K562 (cell line): Measurements from ENCODE around the gene TPGS1. TPM values are rescaled to one million over a fixed set of nuclear protein-coding genes. Genes with fewer than 3 reads are reported as not detected.

Source experiments
- ARID2 ChIP-seq: fragments of 450-650 bp; IDR thresholded peaks from 2 replicates; pipeline ENCODE4 v1.6.1; 2017; ENCODE audit warnings: antibody characterized with exemption, mild to moderate bottlenecking
- CBX2 ChIP-seq: fragments of 200-600 bp; sonication (generic); IDR thresholded peaks from one replicate; pipeline ENCODE4 v1.6.1; 2012; ENCODE audit warnings: mild to moderate bottlenecking, low read length, inconsistent platforms; ENCODE audit not compliant: insufficient read depth, poor library complexity, severe bottlenecking
- CBX8 ChIP-seq: fragments of 200-600 bp; sonication (generic); IDR thresholded peaks from 2 replicates; pipeline ENCODE4 v1.6.1; 2012; ENCODE audit warnings: borderline replicate concordance, mixed run types, low read depth, mild to moderate bottlenecking, moderate library complexity, mixed read lengths, low read length, control low read depth, inconsistent platforms; ENCODE audit not compliant: poor library complexity, severe bottlenecking; ENCODE audit errors: extremely low read depth
- CXXC5 ChIP-seq: fragments of 250-450 bp; sonication (Bioruptor Pico); IDR thresholded peaks from 2 replicates; pipeline ENCODE4 v1.8.0; 2022; ENCODE audit warnings: inconsistent platforms, mild to moderate bottlenecking, moderate library complexity
- EP300 ChIP-seq: IDR thresholded peaks from 2 replicates; pipeline ENCODE4 v1.6.1; 2012; ENCODE audit warnings: low read length, improper control_type of control experiment
- ETV1 ChIP-seq: fragments of 450-650 bp; conservative IDR thresholded peaks from 2 replicates; pipeline ENCODE4 v1.6.1; 2016; ENCODE audit warnings: missing genetic modification characterization, control low read depth, low read depth, missing compliant biosample characterization
- GATA2 ChIP-seq: sonication (generic); formaldehyde crosslinking; IDR thresholded peaks from 2 replicates; pipeline ENCODE4 v1.4.0; 2020; ENCODE audit warnings: mild to moderate bottlenecking, missing genetic modification reagents
- MTA1 ChIP-seq: fragments of 450-650 bp; IDR thresholded peaks from 2 replicates; pipeline ENCODE4 v1.6.1; 2017; ENCODE audit warnings: borderline replicate concordance
- MYNN ChIP-seq, 2 experiments: sonication (generic); formaldehyde crosslinking in 1 of 2; IDR thresholded peaks; 2 replicates each; pipeline versions ENCODE4 v1.5.0 to v1.6.1; 2016 to 2020; ENCODE audit warnings: antibody characterized with exemption in 1 of 2, missing genetic modification reagents in 1 of 2
- NFIX ChIP-seq: fragments of 250-450 bp; sonication (Bioruptor Pico); IDR thresholded peaks from 2 replicates; pipeline ENCODE4 v1.4.0; 2020; ENCODE audit warnings: low read depth, mild to moderate bottlenecking, moderate library complexity
- NFRKB ChIP-seq: fragments of 450-650 bp; IDR thresholded peaks from 2 replicates; pipeline ENCODE4 v1.6.1; 2016; ENCODE audit warnings: low read depth
- PHTF2 ChIP-seq: fragments of 250-450 bp; sonication (Bioruptor Pico); IDR thresholded peaks from 2 replicates; pipeline ENCODE4 v1.5.0; 2021; ENCODE audit warnings: mild to moderate bottlenecking
- POLR2AphosphoS2 ChIP-seq: IDR thresholded peaks from 2 replicates; pipeline ENCODE4 v1.6.1; 2012; ENCODE audit warnings: low read length, improper control_type of control experiment
- POLR2AphosphoS5 ChIP-seq: IDR thresholded peaks from 2 replicates; pipeline ENCODE4 v1.6.1; 2011; ENCODE audit warnings: mild to moderate bottlenecking, low read depth, low read length, moderate library complexity; ENCODE audit not compliant: control insufficient read depth, insufficient read depth
- PRMT5 ChIP-seq: sonication (generic); formaldehyde crosslinking; IDR thresholded peaks from 2 replicates; pipeline ENCODE4 v1.5.0; 2020; ENCODE audit warnings: missing genetic modification reagents
- PTRF ChIP-seq: fragments of 450-650 bp; IDR thresholded peaks from 2 replicates; pipeline ENCODE4 v1.6.1; 2016; ENCODE audit warnings: mild to moderate bottlenecking, missing genetic modification characterization, missing compliant biosample characterization
- RAD21 ChIP-seq, 2 experiments: fragments of 250-450 bp in 1 of 2; fragments of 450-650 bp in 1 of 2; sonication (Bioruptor Pico) in 1 of 2; formaldehyde crosslinking in 1 of 2; IDR thresholded peaks in 1 of 2; conservative IDR thresholded peaks in 1 of 2; 2 replicates each; pipeline versions ENCODE4 v1.4.0 to v1.8.0; 2020 to 2022; ENCODE audit warnings: mild to moderate bottlenecking in 2 of 2, moderate library complexity in 1 of 2
- ZBTB7A ChIP-seq: IDR thresholded peaks from 2 replicates; pipeline ENCODE4 v1.6.1; 2011; ENCODE audit warnings: low read depth, mild to moderate bottlenecking, low read length, moderate library complexity, borderline replicate concordance; ENCODE audit not compliant: control insufficient read depth
- ZNF274 ChIP-seq: IDR thresholded peaks from 2 replicates; pipeline ENCODE4 v1.6.1; 2011; ENCODE audit warnings: low read depth, mild to moderate bottlenecking, low read length, moderate library complexity, borderline replicate concordance
- polyA plus RNA-seq, 8 experiments: library from polyadenylated mRNA; depleted of rRNA in 4 of 8; stranded (reverse) in 5 of 8; unstranded in 3 of 8; fragments of >200 nt; fragmentation: Nextera tagmentation in 2 of 8; fragmentation: Illumina TruSeq in 1 of 8; extraction: Ambion mirVana in 2 of 8; extraction: Trizol in 1 of 8; gene quantifications; 2 replicates each; pipeline versions ENCODE4 v1.2.1 to v1.2.3, GENCODE V29; 2011 to 2014; ENCODE audit warnings: inconsistent platforms in 1 of 8, missing spikeins in 1 of 8
- total RNA-seq, 7 experiments: library from RNA; depleted of rRNA in 6 of 7; stranded (reverse); fragments of >200 nt in 6 of 7; fragmentation: Illumina TruSeq in 2 of 7; extraction: Trizol in 2 of 7; gene quantifications; 2 replicates each; pipeline versions ENCODE4 v1.2.1 to v1.2.3, GENCODE V29; 2011 to 2021; ENCODE audit warnings: low replicate concordance in 1 of 7
- TF ChIP-seq, protein P1 (sequence below): fragments of 450-650 bp; conservative IDR thresholded peaks from 2 replicates; pipeline ENCODE4 v1.6.1; 2016; ENCODE audit warnings: missing genetic modification characterization, low read depth, mild to moderate bottlenecking, missing compliant biosample characterization, moderate library complexity
- TF ChIP-seq, protein P2 (sequence below): fragments of 200-800 bp; sonication (Bioruptor generic); IDR thresholded peaks from 2 replicates; pipeline ENCODE4 v1.6.1; 2017; ENCODE audit warnings: missing genetic modification characterization, missing compliant biosample characterization
- TF ChIP-seq, protein P3 (sequence below): fragments of 250-450 bp; sonication (Bioruptor Pico); IDR thresholded peaks from 2 replicates; pipeline ENCODE4 v1.8.0; 2021; ENCODE audit warnings: moderate library complexity, mild to moderate bottlenecking, inconsistent platforms
- TF ChIP-seq, protein P4 (sequence below): fragments of 250-450 bp; sonication (Bioruptor Pico); IDR thresholded peaks from 2 replicates; pipeline ENCODE4 v1.8.0; 2022; ENCODE audit warnings: moderate library complexity, mild to moderate bottlenecking, inconsistent platforms

The TPGS1 gene
- total and polyA plus RNA-seq, 9 of the 15 experiments (the other 6 are each of a cell fraction or from before 2014, with no cell fraction given) = 0.30 to 31.6 (median 1.2) TPM; not detected in 2

DNA sequence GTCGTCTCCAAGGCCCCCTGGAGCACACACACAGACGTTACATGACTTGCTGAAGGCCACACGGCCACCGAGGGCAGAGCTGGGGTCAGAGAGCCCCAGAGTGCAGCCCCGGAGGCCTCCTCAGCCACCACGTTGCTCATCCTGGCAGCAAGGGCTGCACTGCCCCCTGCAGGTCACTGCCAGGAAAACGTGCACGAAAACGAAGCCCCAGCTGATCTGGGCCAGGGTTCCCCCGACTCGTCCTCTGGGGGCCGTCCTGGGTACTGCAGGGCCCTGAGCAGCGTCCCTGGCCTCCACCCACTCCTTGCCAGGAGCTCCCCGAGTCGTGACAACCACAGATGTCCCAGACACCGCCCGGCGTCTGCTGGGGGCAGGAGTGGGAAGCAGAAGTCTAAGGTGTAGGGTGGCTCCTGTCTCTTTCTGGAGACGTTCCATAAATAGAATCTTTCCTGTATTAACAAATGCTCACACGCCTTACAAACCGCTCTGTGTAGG lies 3.4 kb downstream of the TPGS1 start (continued):
- TF ChIP-seq, protein P1, sequence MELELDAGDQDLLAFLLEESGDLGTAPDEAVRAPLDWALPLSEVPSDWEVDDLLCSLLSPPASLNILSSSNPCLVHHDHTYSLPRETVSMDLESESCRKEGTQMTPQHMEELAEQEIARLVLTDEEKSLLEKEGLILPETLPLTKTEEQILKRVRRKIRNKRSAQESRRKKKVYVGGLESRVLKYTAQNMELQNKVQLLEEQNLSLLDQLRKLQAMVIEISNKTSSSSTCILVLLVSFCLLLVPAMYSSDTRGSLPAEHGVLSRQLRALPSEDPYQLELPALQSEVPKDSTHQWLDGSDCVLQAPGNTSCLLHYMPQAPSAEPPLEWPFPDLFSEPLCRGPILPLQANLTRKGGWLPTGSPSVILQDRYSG = no peak
- TF ChIP-seq RAD21 (CRISPR knock-in tag; conservative IDR thresholded peaks at IDR 0.05 in 1 of 2, IDR thresholded peaks at IDR 0.05 in 1 of 2) (peak; percentile 63 to 84), NFRKB (no peak), CBX2 (no peak), GATA2 (CRISPR knock-in tag) (no peak), POLR2AphosphoS5 (no peak), MYNN (IDR thresholded peaks at IDR 0.05) (0 out of 2 replicates have a peak, but pooled peaks have one; percentile 29), MYNN (CRISPR knock-in tag; IDR thresholded peaks at IDR 0.05) (no peak), ETV1 (no peak), CXXC5 (CRISPR knock-in tag) (peak; percentile 67; the same call in 1 of the 2 replicates), ARID2 (no peak), EP300 (0 out of 2 replicates have a peak, but pooled peaks have one; percentile 4), POLR2AphosphoS2 (no peak), PTRF (tag) (no peak), ZNF274 (no peak), CBX8 (no peak), NFIX (CRISPR knock-in tag) (no peak), PHTF2 (CRISPR knock-in tag) (no peak), PRMT5 (no peak), ZBTB7A (peak; percentile 76; the same call in 1 of the 2 replicates), MTA1 (no peak)
- TF ChIP-seq, protein P2, sequence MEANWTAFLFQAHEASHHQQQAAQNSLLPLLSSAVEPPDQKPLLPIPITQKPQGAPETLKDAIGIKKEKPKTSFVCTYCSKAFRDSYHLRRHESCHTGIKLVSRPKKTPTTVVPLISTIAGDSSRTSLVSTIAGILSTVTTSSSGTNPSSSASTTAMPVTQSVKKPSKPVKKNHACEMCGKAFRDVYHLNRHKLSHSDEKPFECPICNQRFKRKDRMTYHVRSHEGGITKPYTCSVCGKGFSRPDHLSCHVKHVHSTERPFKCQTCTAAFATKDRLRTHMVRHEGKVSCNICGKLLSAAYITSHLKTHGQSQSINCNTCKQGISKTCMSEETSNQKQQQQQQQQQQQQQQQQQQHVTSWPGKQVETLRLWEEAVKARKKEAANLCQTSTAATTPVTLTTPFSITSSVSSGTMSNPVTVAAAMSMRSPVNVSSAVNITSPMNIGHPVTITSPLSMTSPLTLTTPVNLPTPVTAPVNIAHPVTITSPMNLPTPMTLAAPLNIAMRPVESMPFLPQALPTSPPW (CRISPR knock-in tag) = peak; percentile 41; the same call in 1 of the 2 replicates
- TF ChIP-seq, protein P3, sequence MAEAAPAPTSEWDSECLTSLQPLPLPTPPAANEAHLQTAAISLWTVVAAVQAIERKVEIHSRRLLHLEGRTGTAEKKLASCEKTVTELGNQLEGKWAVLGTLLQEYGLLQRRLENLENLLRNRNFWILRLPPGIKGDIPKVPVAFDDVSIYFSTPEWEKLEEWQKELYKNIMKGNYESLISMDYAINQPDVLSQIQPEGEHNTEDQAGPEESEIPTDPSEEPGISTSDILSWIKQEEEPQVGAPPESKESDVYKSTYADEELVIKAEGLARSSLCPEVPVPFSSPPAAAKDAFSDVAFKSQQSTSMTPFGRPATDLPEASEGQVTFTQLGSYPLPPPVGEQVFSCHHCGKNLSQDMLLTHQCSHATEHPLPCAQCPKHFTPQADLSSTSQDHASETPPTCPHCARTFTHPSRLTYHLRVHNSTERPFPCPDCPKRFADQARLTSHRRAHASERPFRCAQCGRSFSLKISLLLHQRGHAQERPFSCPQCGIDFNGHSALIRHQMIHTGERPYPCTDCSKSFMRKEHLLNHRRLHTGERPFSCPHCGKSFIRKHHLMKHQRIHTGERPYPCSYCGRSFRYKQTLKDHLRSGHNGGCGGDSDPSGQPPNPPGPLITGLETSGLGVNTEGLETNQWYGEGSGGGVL (CRISPR knock-in tag) = no peak
- TF ChIP-seq, protein P4, sequence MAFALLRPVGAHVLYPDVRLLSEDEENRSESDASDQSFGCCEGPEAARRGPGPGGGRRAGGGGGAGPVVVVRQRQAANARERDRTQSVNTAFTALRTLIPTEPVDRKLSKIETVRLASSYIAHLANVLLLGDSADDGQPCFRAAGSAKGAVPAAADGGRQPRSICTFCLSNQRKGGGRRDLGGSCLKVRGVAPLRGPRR (CRISPR knock-in tag) = no peak
